ENCODE data around the gene IFNB1.

- TF ChIP-seq FOXK2 (IDR thresholded peaks at IDR 0.05) (no peak), ZNF384 (IDR thresholded peaks at IDR 0.05) (no peak), ELF4 (IDR thresholded peaks at IDR 0.05) (no peak), TARDBP (IDR thresholded peaks at IDR 0.05) (no peak), FOXA1 (IDR thresholded peaks at IDR 0.05) (no peak), FOXM1 (IDR thresholded peaks at IDR 0.05; ENCODE audit: borderline replicate concordance) (no peak), NFRKB (IDR thresholded peaks at IDR 0.05) (no peak), LEF1 (IDR thresholded peaks at IDR 0.05; ENCODE audit: borderline replicate concordance) (no peak), SP1 (IDR thresholded peaks at IDR 0.05) (no peak), HDGF (IDR thresholded peaks at IDR 0.05; ENCODE audit: borderline replicate concordance) (no peak), L3MBTL2 (conservative IDR thresholded peaks at IDR 0.05) (no peak), BHLHE40 (IDR thresholded peaks at IDR 0.05; ENCODE audit: borderline replicate concordance) (no peak)
- TF ChIP-seq, protein P1, sequence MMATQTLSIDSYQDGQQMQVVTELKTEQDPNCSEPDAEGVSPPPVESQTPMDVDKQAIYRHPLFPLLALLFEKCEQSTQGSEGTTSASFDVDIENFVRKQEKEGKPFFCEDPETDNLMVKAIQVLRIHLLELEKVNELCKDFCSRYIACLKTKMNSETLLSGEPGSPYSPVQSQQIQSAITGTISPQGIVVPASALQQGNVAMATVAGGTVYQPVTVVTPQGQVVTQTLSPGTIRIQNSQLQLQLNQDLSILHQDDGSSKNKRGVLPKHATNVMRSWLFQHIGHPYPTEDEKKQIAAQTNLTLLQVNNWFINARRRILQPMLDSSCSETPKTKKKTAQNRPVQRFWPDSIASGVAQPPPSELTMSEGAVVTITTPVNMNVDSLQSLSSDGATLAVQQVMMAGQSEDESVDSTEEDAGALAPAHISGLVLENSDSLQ (IDR thresholded peaks at IDR 0.05): no peak
Measured at GRCh38 chr9:21043841-21044240, 33.9 kb downstream of the IFNB1 start.

Measured in HEK293T (cell line).